DOHH2 (cell line): Measurements from ENCODE around the gene UPF3B.

Source experiments
- CTCF ChIP-seq: fragments of 200-600 bp; sonication (generic); IDR thresholded peaks from one replicate; pipeline ENCODE4 v1.5.1; 2014; ENCODE audit warnings: antibody characterized with exemption, mild to moderate bottlenecking, low read depth, low read length; ENCODE audit not compliant: poor library complexity, severe bottlenecking
- EZH2phosphoT487 ChIP-seq: fragments of 200-600 bp; sonication (generic); IDR thresholded peaks from 2 replicates; pipeline ENCODE4 v1.6.1; 2017; ENCODE audit warnings: borderline replicate concordance, mild to moderate bottlenecking, antibody characterized with exemption, low read length, moderate library complexity, mixed read lengths

- no peak for TF ChIP-seq CTCF
- no peak for TF ChIP-seq EZH2phosphoT487
Observed at GRCh38 chrX:119852382-119853353, at the start of gene UPF3B.
